HCT116 (cell line): ENCODE data around the gene DOCK2.

Experiments
- CEBPB ChIP-seq: IDR thresholded peaks from 2 replicates; pipeline ENCODE4 v1.6.1; 2012; ENCODE audit warnings: low read depth
- POLR2AphosphoS5 ChIP-seq: IDR thresholded peaks from 2 replicates; pipeline ENCODE4 v1.6.1; 2011; ENCODE audit warnings: mild to moderate bottlenecking, low read depth, low read length, moderate library complexity
- TF ChIP-seq, protein P1 (sequence below), 3 experiments: fragments of 200-600 bp in 1 of 3; sonication (generic) in 1 of 3; IDR thresholded peaks in 2 of 3; conservative IDR thresholded peaks in 1 of 3; 2 replicates each; pipeline ENCODE4 v1.5.1; 2012 to 2017; ENCODE audit warnings: low read depth in 2 of 3, low read length in 2 of 3, antibody characterized with exemption in 1 of 3, borderline replicate concordance in 1 of 3, control low read depth in 1 of 3, mild to moderate bottlenecking in 1 of 3, mixed read lengths in 1 of 3, mixed run types in 1 of 3, moderate library complexity in 1 of 3; ENCODE audit not compliant: insufficient read depth in 1 of 3

DNA sequence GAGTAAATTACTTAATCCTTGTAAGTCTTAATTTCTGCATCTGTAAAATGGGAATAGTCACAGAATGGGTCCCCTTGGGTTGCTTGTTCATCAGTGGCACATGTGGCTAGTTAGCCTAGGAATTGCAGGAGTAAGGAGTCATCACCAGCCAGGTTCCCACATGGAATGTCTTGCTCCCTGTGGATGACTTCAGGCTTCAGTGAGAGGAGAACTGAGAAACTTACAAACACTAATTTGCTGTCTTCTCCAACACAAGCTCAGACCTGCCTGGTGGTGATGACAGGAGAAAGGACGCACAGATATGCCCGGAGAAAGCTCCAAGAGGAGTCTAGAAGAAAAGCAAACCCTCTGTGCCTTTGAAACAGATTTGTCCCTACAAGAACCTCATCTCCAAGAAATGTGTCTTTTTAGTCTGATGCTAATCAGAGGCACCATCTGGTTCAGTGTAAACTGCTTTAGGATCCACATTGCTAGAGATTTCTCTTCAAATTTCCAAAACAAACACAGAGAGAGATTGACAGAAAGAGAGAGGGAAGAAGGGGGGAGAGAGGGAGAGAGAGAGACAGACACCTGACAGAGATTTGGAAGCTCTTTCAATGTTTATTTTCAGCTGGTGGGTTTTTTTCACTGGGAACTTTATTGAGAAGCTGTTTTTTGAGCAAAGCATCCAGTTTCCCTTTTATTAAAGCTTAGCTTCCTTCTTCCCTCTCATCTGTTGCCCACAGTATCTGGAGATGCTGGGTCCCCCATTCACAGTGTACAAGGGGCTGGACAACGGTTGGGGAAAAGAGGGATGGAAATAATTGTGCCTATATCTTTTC, 128.3 kb downstream of the DOCK2 start:
- TF ChIP-seq CEBPB (no peak), POLR2AphosphoS5 (no peak)
- TF ChIP-seq, protein P1, sequence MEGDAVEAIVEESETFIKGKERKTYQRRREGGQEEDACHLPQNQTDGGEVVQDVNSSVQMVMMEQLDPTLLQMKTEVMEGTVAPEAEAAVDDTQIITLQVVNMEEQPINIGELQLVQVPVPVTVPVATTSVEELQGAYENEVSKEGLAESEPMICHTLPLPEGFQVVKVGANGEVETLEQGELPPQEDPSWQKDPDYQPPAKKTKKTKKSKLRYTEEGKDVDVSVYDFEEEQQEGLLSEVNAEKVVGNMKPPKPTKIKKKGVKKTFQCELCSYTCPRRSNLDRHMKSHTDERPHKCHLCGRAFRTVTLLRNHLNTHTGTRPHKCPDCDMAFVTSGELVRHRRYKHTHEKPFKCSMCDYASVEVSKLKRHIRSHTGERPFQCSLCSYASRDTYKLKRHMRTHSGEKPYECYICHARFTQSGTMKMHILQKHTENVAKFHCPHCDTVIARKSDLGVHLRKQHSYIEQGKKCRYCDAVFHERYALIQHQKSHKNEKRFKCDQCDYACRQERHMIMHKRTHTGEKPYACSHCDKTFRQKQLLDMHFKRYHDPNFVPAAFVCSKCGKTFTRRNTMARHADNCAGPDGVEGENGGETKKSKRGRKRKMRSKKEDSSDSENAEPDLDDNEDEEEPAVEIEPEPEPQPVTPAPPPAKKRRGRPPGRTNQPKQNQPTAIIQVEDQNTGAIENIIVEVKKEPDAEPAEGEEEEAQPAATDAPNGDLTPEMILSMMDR (IDR thresholded peaks at IDR 0.05 in 2 of 3, conservative IDR thresholded peaks at IDR 0.05 in 1 of 3; ENCODE audit: borderline replicate concordance in 1 of 3, insufficient read depth in 1 of 3, low read depth in 2 of 3, low read length in 2 of 3), result no peak
